Activated T-cell treated with anti-CD3 and anti-CD28 coated beads, Interleukin-2, amount 50 U/mL, for 48 hours (primary cell): ENCODE data around the gene ZSWIM8.
"Not testable (repeated sequence)": the region's sequence is repeated elsewhere in the genome, so short reads cannot be mapped to it uniquely, and the experiment has no call there.

Source experiments
- DNase-seq, 2 experiments: peaks; one replicate each; pipeline ENCODE4 v3.0.0-alpha.2; 2020

ZSWIM8 gene

DNA sequence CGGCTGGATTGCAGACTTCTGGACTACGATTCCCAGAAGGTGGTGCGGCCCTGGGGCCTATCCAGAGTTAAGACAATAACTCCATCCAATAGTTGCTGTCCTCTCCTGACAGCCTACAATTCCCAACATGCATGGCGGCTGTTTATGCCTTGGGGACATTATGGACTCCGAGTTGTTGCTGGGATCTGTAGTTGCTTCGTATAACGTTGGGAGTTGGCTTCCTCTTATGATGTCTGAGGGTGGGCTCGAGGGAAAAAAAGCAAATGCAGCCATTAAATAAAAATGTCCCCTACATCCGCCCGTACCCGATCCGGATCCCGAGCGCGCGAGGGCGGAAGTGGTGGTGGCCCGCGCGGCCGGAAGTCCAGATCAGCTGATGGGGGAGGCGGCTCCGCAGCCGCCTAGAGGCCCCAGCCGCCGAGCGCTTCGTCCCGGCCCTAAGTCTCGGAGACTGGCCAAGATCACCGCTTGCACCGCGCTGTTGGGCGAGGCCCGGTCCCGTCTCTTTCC is at the start of gene ZSWIM8:
Gene ZSWIM8, plus strand, starts transcription at position 396 of the 510 bp plus-strand sequence. CDS start 273 bp downstream, outside the sequence.
- peak; percentile 89 to 90 for DNase-seq

DNA sequence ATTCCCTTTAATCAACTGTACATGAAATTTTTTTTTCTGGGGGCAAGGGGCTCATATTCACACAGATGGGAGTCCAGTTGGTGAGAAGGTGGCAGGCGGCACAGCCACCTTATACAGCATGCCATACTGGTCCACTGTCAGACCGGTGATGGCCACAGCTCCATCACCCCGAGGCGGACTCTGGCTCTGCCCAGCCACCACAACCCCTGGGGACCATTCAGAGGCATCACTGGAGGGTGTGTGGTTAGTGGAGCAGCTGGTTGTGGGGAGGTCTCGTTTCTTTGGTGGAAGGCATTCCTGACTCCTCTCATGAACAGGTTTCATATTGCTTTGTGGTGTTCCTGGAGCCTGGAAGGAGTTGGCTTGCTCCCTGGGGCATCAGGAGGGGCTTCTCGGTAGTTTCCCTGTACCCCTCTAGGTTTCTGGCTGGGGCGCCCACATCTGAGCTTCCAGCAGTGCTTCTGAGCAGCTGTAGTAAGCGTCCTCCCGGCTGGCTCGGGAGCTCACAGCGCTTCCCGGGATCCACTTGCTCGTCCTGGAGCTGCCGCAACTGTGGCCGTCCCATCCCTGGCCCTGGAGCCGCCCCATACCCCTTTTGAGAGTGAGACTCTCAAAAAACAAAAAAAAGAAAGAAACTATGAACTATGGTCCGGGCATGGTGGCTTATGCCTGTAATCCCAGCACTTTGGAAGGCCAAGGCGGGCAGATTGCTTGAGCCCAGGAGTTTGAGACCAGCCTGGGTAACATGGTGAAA is 44.7 kb upstream of the ZSWIM8 start:
- not testable (repeated sequence) for DNase-seq

- DNase-seq = no peak
Measured at GRCh38 chr10:73742454-73742734, 43.0 kb upstream of the ZSWIM8 start.

DNA sequence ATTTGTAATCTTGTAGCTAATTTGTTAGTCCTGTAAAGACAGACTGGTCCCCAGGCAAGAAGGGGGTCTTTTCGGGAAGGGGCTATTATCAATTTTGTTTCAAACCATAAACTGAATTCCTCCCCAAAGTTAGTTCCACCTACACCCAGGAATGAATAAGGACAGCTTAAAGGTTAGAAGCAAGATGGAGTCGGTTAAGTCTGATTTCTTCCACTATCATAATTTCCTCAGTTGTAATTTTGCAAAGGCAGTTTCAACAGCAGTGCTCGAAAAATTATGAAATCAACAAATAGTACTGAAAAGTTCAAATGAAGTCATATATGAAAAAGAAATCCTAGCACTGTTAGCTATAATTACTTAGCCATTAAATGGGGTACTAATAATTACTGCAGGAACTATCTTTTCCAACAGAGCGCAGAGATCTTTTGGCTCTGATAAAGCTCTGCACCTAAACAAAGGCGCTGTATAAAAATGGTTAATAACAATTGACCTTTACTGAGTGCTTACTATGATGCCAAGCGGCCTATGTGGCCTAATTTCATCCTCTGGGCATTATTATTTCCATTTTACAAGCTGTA is 42.0 kb upstream of the ZSWIM8 start:
- DNase-seq = no peak

- peak; percentile 94 to 95 for DNase-seq
Measured at GRCh38 chr10:73743905-73744663, 41.3 kb upstream of the ZSWIM8 start, which contains the start of gene SEC24C. Gene SEC24C, plus strand, starts transcription at chr10:73744372. Its CDS starts 2,461 bp downstream, at chr10:73746833.

GRCh38 chr10:73744664-73744975 is 40.8 kb upstream of the ZSWIM8 start:
- DNase-seq = peak in 1 of 2 experiments; percentile 80

- no peak for DNase-seq
Measured at GRCh38 chr10:73746721-73747120, 38.7 kb upstream of the ZSWIM8 start.

DNA sequence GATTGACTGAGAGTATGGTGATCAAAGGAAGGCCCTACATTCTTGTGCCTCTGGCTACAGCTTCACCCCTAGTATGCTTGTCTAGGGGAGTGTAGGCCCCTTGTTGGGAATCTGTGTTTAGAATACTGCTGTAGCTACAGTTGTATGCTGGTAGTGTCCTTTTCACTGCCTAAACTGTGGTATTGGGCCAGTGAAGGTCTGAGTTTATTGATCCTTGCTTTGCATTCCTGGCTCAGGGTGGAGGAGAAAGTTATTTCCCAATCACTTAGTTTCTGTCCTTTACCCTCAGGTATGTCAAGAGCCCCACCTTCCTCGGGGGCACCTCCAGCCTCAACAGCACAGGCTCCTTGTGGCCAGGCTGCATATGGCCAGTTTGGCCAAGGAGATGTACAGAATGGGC is 34.6 kb upstream of the ZSWIM8 start:
- no peak for DNase-seq

DNA sequence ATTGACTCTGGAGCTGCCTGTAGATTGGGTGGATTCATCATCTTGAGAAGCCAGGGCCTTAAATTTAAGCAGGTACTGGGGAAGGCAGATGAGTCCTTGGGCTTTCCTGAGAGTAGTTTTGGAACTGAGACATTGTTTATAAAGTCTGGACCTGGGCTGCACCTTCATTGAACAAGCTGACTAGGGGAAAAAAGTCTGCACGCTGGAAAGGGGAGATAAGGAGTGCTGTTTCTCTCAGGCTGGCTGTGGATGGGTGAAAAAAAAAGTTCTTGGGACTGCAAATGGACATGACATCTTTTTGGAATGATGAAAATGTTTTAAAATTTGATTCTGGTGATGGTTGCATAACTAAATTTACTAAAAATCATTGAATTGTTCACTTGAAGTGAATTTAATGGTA is 29.2 kb upstream of the ZSWIM8 start:
- DNase-seq = no peak

DNA sequence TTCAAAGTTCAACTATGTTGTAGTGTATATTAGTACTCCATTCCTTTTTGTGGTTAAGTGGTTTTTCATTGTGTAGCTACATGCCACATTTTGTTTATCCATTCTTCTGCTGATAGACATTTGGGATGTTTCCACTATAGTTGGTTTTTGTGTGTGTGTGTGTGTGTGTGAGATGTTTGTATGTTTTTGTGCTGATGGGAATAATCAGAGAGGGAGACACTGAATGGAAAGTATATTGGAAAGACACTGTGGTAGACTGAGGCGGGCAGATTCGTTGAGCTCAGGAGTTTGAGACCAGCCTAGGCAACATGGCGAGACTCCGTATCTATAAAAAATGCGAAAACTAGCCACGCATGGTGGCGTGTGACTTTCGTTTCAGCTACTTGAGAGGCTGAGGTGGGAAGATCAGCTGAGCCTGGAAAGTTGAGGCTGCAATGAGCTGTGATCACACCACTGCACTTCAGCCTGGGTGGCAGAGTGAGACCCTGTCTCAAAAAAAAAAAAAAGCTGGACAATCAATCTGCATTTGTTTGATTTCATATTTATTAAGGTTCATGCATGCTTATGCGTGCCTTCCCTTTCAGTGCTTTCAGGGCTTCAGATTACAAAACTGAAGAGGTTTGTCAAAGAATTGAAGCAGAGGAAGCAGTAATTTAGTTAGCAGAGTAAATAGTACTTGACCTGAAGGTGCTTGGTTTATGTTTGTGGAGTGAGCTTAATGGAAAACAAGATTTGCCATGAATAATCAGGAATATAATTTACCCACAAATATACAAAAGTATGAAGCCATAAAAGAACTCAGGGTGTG is 26.5 kb upstream of the ZSWIM8 start:
- no peak for DNase-seq

DNA sequence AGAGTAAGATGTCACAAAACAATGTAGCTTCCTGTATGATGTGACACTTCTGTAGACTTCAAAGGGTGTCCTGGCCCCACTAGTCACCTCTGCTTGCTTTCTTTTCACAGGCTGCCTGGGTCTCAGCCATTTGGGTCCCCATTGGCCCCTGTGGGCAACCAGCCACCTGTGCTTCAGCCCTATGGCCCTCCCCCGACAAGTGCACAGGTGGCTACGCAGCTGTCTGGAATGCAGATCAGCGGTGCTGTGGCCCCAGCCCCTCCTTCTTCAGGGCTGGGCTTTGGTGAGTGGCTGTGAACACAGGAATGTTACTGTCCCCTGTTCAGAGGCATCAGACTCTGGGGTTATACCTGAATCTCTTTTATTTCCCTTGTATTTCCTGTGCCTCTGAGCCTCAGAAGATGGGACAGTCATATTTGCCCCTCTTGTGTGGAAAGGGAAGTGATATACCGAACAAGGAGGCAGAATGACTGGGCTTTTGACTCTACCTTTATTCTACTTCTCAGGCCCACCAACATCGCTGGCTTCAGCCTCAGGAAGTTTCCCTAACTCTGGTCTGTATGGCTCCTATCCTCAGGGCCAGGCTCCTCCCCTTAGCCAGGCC is 25.8 kb upstream of the ZSWIM8 start:
- DNase-seq = no peak

DNA sequence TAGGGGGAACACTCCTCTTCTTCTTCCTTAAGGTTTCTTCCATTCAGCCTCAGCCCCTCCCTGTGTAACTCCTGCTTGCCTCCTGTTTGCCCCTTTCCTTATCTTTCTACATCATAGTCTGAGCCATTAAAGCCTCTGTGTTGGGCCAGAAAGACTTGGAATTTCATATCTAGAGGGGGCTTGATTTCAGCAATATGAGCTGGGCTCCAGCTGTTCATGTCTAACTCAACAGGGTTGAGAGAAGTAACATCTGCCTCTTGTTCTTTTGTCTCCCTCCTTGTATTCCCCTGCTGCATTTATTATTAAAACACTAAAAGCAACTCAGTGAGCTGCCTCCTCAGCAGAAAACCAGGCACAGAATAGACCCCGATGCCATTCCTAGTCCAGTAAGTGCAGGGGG is 23.6 kb upstream of the ZSWIM8 start:
- DNase-seq = no peak

- DNase-seq = no peak
Measured at GRCh38 chr10:73762915-73763314, 22.5 kb upstream of the ZSWIM8 start.

GRCh38 chr10:73763343-73763742 is 22.1 kb upstream of the ZSWIM8 start:
- no peak for DNase-seq

- no peak for DNase-seq
Measured at GRCh38 chr10:73765066-73765465, 20.3 kb upstream of the ZSWIM8 start.

DNA sequence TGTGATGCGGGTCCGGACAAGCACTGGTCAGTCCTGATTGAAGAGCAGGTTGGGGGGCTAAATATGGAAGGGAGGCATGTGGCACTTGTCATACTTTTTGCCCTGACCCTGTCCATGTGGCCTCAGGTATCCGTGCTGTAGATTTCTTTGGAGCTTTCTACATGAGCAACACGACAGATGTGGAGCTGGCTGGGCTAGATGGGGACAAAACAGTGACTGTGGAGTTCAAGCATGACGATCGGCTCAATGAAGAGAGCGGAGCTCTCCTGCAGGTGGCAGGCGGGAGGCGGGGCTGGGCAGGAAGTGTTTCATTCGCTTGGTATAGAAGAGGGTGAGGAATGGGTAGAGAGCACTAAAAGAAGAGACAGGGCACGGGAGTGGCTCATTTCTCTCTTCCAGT is 16.5 kb upstream of the ZSWIM8 start:
- DNase-seq = peak; percentile 49 to 67

DNA sequence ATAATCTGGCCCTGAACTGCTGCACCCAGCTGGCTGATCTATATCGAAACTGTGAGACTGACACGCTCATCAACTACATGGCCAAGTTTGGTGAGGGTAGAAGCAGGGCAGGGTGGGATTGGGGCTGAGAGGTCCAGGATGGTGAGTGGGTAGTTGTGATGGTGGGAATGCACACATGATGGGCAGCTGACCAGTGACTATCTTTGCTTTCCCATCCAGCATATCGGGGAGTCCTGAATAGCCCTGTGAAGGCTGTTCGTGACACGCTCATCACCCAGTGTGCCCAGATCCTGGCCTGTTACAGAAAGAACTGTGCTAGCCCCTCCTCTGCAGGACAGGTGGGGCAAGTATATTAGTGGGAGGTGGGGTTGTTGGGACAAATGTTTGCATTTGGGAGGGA is 16.0 kb upstream of the ZSWIM8 start:
- DNase-seq = no peak

GRCh38 chr10:73771722-73772280 is 13.6 kb upstream of the ZSWIM8 start:
- no peak for DNase-seq

DNA sequence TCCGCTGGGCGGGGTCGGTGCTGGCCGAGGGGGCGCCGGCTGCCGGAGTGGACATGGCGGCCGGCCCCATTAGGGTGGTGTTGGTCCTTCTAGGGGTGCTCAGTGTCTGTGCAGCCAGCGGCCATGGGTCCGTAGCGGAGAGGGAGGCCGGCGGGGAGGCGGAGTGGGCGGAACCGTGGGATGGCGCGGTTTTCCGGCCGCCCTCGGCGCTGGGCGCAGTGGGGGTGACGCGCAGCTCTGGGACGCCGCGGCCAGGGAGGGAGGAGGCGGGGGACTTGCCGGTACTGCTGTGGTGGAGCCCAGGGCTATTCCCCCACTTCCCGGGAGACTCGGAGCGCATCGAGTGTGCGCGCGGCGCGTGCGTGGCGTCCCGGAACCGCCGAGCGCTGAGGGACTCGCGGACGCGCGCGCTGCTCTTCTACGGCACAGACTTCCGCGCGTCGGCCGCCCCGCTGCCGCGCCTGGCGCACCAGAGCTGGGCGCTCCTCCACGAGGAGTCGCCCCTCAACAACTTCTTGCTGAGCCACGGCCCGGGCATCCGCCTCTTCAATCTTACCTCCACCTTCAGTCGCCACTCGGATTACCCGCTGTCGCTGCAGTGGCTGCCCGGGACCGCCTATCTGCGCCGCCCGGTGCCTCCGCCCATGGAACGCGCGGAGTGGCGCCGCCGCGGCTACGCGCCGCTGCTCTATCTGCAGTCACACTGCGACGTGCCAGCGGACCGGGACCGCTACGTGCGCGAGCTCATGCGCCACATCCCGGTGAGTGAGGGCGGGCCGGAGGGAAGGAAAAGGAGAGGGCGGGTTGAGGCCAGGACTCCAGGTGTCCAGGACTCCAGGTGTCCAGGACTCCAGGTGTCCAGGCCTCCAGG is 12.9 kb upstream of the ZSWIM8 start:
- DNase-seq = peak; percentile 87 to 88

GRCh38 chr10:73773152-73773879 is 12.1 kb upstream of the ZSWIM8 start:
- DNase-seq = peak; percentile 42 to 48

DNA sequence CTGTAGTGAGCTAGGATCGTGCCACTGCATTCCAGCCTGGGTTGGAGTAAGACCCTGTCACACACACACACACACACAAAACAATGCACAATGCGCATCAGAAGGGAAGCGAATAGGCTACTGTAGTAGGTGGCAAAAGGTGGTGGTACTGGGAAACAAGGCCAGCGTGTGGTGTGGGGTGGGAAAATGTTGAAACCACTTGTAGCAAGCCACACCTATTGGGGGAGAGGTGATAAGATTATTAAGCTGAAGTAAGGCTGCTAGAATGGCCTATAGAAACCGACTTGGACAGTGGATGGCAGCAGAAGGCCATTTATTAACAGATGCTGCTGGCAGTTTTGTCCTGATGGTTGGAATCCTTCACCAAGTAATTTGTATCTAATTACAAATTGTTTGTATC is 10.8 kb upstream of the ZSWIM8 start:
- DNase-seq = no peak
